PC-9 (cell line): ENCODE data around the gene AMER3. TPM values are rescaled to one million over a fixed set of nuclear protein-coding genes. Genes with fewer than 3 reads are reported as not detected.

ENCODE experiments used
- BruUV-seq: library from RNA; stranded (reverse); fragments of 400-500 nt; replicated peaks from 2 replicates; lab custom pipeline; 2021; lab: Mats Ljungman, UMichigan
- CTCF ChIA-PET: fragments of 300-600 bp; sonication (Branson Sonifier 250); formaldehyde crosslinking; loops from one replicate; lab custom pipeline; 2022; ENCODE audit warnings: antibody characterized with exemption; lab: Charles Lee
- POLR2A ChIA-PET: fragments of 300-600 bp; sonication (Branson Sonifier 250); formaldehyde crosslinking; loops from one replicate; lab custom pipeline; 2022; ENCODE audit warnings: antibody characterized with exemption; ENCODE audit not compliant: unreplicated experiment; lab: Charles Lee
- DNase-seq, 2 experiments: peaks; one replicate each; pipeline versions ENCODE4 v3.0.0 to v3.0.0-alpha.2; 2015 to 2022; ENCODE audit warnings: mixed read lengths in 1 of 2
- H2AFZ ChIP-seq: fragments of 200-600 bp; sonication (generic); 2 replicates; pipeline ENCODE4 v1.8.1; 2017; ENCODE audit warnings: antibody characterized with exemption
- H3F3A ChIP-seq: fragments of 200-600 bp; sonication (generic); 2 replicates; pipeline ENCODE4 v1.8.1; 2017; ENCODE audit warnings: antibody characterized with exemption, mild to moderate bottlenecking, low read depth; ENCODE audit not compliant: insufficient read depth
- H3K27ac ChIP-seq: fragments of 200-600 bp; sonication (generic); 2 replicates; pipeline ENCODE4 v1.6.1; 2016; ENCODE audit warnings: mixed run types
- H3K27me3 ChIP-seq: fragments of 200-600 bp; sonication (generic); 2 replicates; pipeline ENCODE4 v1.6.1; 2016; ENCODE audit warnings: low read depth, mixed run types; ENCODE audit not compliant: insufficient read depth
- H3K36me3 ChIP-seq: fragments of 200-600 bp; sonication (generic); 2 replicates; pipeline ENCODE4 v1.6.1; 2016; ENCODE audit warnings: low read depth, mixed run types
- H3K4me1 ChIP-seq: fragments of 200-600 bp; sonication (generic); replicated peaks from 2 replicates; pipeline ENCODE4 v1.6.1; 2016; ENCODE audit warnings: mixed run types; ENCODE audit not compliant: insufficient read depth
- H3K4me2 ChIP-seq: fragments of 200-600 bp; sonication (generic); 2 replicates; pipeline ENCODE4 v1.6.1; 2017; ENCODE audit warnings: mixed run types
- H3K4me3 ChIP-seq: fragments of 200-600 bp; sonication (generic); 2 replicates; pipeline ENCODE4 v1.6.1; 2016; ENCODE audit warnings: mixed run types
- H3K79me2 ChIP-seq: fragments of 200-600 bp; sonication (generic); 2 replicates; pipeline ENCODE4 v1.6.1; 2017; ENCODE audit warnings: low read depth, mixed run types
- H3K9me2 ChIP-seq: fragments of 200-600 bp; sonication (generic); 2 replicates; pipeline ENCODE4 v1.8.1; 2017; ENCODE audit warnings: mild to moderate bottlenecking; ENCODE audit not compliant: insufficient read depth
- H3K9me3 ChIP-seq: fragments of 200-600 bp; sonication (generic); 2 replicates; pipeline ENCODE4 v1.8.1; 2016; ENCODE audit warnings: low read depth; ENCODE audit not compliant: insufficient read depth
- H4K20me1 ChIP-seq: fragments of 200-600 bp; sonication (generic); 2 replicates; pipeline ENCODE4 v1.8.1; 2017; ENCODE audit not compliant: insufficient read depth
- CTCF ChIP-seq: fragments of 200-600 bp; sonication (generic); conservative IDR thresholded peaks from 2 replicates; pipeline ENCODE4 v1.6.1; 2017; ENCODE audit warnings: mixed run types, antibody characterized with exemption, mild to moderate bottlenecking, moderate library complexity
- EZH2 ChIP-seq: fragments of 200-600 bp; sonication (generic); IDR thresholded peaks from 2 replicates; pipeline ENCODE4 v1.8.0; 2017; ENCODE audit warnings: antibody characterized with exemption, low read depth
- intact Hi-C: fragments of 100-400 bp; cut with micrococcal nuclease; formaldehyde crosslinking; loops from one replicate; pipeline ENCODE4 v1.10.0; 2022; ENCODE audit not compliant: unreplicated experiment
- total RNA-seq: library from RNA; stranded (reverse); gene quantifications from 2 replicates; pipeline ENCODE4 v1.2.3, GENCODE V29; 2021

Gene AMER3
- total RNA-seq, 1 experiment from 2014 or later = not detected

DNA sequence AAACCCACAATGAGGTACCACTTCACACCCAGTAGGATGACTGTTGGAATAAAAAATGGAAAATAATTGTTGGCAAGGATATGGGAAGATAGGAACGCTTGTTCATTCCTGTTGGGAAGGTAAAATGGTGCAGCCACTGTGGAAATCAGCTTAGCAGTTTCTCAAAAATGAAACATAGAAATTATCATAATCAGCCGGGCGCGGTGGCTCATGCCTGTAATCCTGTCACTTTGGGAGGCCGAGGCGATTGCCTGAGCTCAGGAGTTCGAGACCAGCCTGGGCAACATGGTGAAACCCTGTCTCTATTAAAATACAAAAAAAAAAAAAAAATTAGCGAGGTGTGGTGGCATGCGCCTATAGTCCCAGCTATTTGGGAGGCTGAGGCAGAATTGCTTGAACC, 23.4 kb downstream of the AMER3 start:
- no peak for TF ChIP-seq CTCF
- no peak for TF ChIP-seq EZH2
- H3K27me3 ChIP-seq = peaks cover 84% of the 10 kb centered on the region
- intact Hi-C loops = no loop called here
- no peak overlapping the region for H3K4me2 ChIP-seq
- H3K36me3 ChIP-seq = no peaks in the 10 kb centered on the region
- no peaks in the 10 kb centered on the region for H3K79me2 ChIP-seq
- CTCF ChIA-PET = no interaction called here
- H3F3A ChIP-seq = no peaks in the 10 kb centered on the region
- no peak overlapping the region for H2AFZ ChIP-seq
- H3K4me1 ChIP-seq = no peaks in the 10 kb centered on the region
- H3K4me3 ChIP-seq = no peak overlapping the region
- H4K20me1 ChIP-seq = no peaks in the 10 kb centered on the region
- POLR2A ChIA-PET = no interaction called here
- no TSS peak for BruUV-seq
- no peaks in the 10 kb centered on the region for H3K9me2 ChIP-seq
- no peak for DNase-seq
- no peaks in the 10 kb centered on the region for H3K9me3 ChIP-seq
- H3K27ac ChIP-seq = no peak overlapping the region

DNA sequence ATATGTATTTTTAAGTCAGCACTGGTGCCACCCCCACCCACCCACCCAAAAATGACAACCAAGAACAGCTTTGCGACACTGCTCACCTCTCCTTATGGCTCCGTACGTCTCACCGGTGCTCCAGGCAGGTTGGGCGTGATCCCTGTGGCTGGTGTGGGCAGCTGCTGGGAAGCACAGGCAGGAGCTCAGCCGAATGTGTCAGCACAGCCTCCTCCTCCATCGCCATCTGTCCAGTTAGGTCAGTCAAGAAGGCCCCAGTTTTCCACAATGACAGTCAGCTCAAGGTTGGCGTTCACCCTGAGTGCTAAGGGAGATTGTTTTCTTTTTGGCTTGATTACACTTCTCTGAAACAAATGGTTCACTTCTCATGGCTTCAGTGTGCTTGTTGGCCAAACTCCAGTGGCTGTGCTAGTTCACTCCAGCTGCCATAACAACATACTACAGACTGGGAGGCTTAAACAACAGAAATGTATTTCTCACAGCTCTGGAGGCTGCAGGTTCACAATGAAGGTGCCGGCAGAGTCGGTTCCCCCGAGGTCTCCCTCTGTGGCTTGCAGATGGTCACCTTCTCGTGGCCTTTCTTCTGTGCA, 30.2 kb downstream of the AMER3 start:
- no peak overlapping the region for H3K27ac ChIP-seq
- no peak overlapping the region for H3K4me2 ChIP-seq
- peaks cover 65% of the 10 kb centered on the region for H3K27me3 ChIP-seq
- no peaks in the 10 kb centered on the region for H3F3A ChIP-seq
- H3K4me1 ChIP-seq = no peaks in the 10 kb centered on the region
- no peaks in the 10 kb centered on the region for H3K36me3 ChIP-seq
- ChIA-PET POLR2A (no interaction called here), CTCF (no interaction called here)
- no peaks in the 10 kb centered on the region for H4K20me1 ChIP-seq
- TF ChIP-seq CTCF (no peak), EZH2 (no peak)
- BruUV-seq = no TSS peak
- DNase-seq = no peak
- intact Hi-C loops = no loop called here
- H3K9me2 ChIP-seq = no peaks in the 10 kb centered on the region
- no peak overlapping the region for H3K4me3 ChIP-seq
- no peaks in the 10 kb centered on the region for H3K9me3 ChIP-seq
- no peak overlapping the region for H2AFZ ChIP-seq
- H3K79me2 ChIP-seq = no peaks in the 10 kb centered on the region

DNA sequence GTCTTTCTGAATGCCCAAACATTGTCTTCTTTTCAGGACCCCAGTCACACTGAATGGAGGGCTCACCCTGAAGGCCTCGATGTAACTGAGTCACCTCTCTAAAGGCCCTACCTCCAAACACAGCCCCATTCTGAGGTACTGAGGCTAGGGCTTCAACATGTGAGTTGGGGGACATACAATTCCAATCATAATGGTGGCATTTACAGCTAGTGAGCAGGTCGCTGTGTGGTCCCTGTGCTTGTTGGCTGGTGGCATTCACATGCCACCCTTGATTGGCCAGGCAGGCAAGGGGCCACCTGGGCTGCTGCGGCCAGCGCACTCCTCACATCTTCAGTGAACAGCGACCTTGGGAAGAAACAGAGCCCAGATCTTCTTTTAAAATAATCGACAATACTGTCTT, 30.7 kb downstream of the AMER3 start:
- H3K9me2 ChIP-seq = no peaks in the 10 kb centered on the region
- peaks cover 60% of the 10 kb centered on the region for H3K27me3 ChIP-seq
- no peaks in the 10 kb centered on the region for H3K79me2 ChIP-seq
- no peak for TF ChIP-seq CTCF
- TF ChIP-seq EZH2 = no peak
- POLR2A ChIA-PET = no interaction called here
- DNase-seq = no peak
- no peak overlapping the region for H3K27ac ChIP-seq
- H3K4me3 ChIP-seq = no peak overlapping the region
- H3K36me3 ChIP-seq = no peaks in the 10 kb centered on the region
- intact Hi-C loops = no loop called here
- CTCF ChIA-PET = no interaction called here
- H2AFZ ChIP-seq = no peak overlapping the region
- no TSS peak for BruUV-seq
- H3K4me1 ChIP-seq = no peaks in the 10 kb centered on the region
- H3K4me2 ChIP-seq = no peak overlapping the region
- H3F3A ChIP-seq = no peaks in the 10 kb centered on the region
- no peaks in the 10 kb centered on the region for H4K20me1 ChIP-seq
- no peaks in the 10 kb centered on the region for H3K9me3 ChIP-seq
